Left forelimb (tissue), 1 donor: Measurements from ENCODE around the gene CD101.

Experiments
- DNase-seq: peaks from one replicate; pipeline ENCODE4 v3.0.0-alpha.2; 2018; ENCODE audit warnings: low spot score

The CD101 gene

GRCh38 chr1:117017062-117017461, 15.5 kb downstream of the CD101 start:
- DNase-seq: no peak

GRCh38 chr1:117017648-117018047, 16.1 kb downstream of the CD101 start:
- no peak for DNase-seq

- DNase-seq: no peak
Observed at GRCh38 chr1:117020526-117021156, 19.1 kb downstream of the CD101 start.

GRCh38 chr1:117022114-117022513, 20.6 kb downstream of the CD101 start:
- DNase-seq: no peak

GRCh38 chr1:117025568-117025967, 24.0 kb downstream of the CD101 start:
- DNase-seq: no peak

- no peak for DNase-seq
Observed at GRCh38 chr1:117026361-117026760, 24.8 kb downstream of the CD101 start.

- DNase-seq: no peak
Observed at GRCh38 chr1:117029685-117030084, 28.1 kb downstream of the CD101 start.

GRCh38 chr1:117030271-117030877, 28.8 kb downstream of the CD101 start:
- DNase-seq: no peak

GRCh38 chr1:117032266-117032665, 30.7 kb downstream of the CD101 start:
- DNase-seq: no peak

GRCh38 chr1:117032681-117033539, 31.4 kb downstream of the CD101 start:
- DNase-seq: no peak

GRCh38 chr1:117033772-117034171, 32.2 kb downstream of the CD101 start:
- no peak for DNase-seq

- no peak for DNase-seq
Observed at GRCh38 chr1:117034791-117035290, 33.3 kb downstream of the CD101 start.

- no peak for DNase-seq
Observed at GRCh38 chr1:117036018-117036461, 34.5 kb downstream of the CD101 start.

GRCh38 chr1:117037802-117038201, 36.2 kb downstream of the CD101 start:
- DNase-seq: no peak

- no peak for DNase-seq
Observed at GRCh38 chr1:117038236-117038635, 36.7 kb downstream of the CD101 start.

GRCh38 chr1:117044217-117044616, 42.7 kb downstream of the CD101 start:
- no peak for DNase-seq

- no peak for DNase-seq
Observed at GRCh38 chr1:117045644-117046043, 44.1 kb downstream of the CD101 start.

- DNase-seq: no peak
Observed at GRCh38 chr1:117046781-117047180, 45.2 kb downstream of the CD101 start.

- DNase-seq: no peak
Observed at GRCh38 chr1:117047271-117047670, 45.7 kb downstream of the CD101 start.

GRCh38 chr1:117049857-117050256, 48.3 kb downstream of the CD101 start:
- DNase-seq: no peak

GRCh38 chr1:117051224-117052064, 49.9 kb downstream of the CD101 start:
- no peak for DNase-seq

- no peak for DNase-seq
Observed at GRCh38 chr1:117054068-117054467, 52.5 kb downstream of the CD101 start.
